GM12864 (cell line): ENCODE measurements around the gene KCTD15.

ENCODE experiments used
- DNase-seq: peaks from one replicate; pipeline ENCODE4 v3.0.0-alpha.2; 2011; ENCODE audit warnings: low read depth
- H3K4me3 ChIP-seq: 2 replicates; pipeline ENCODE4 v1.5.1; 2011; ENCODE audit warnings: mild to moderate bottlenecking, low read depth, low read length, control low read depth
- TF ChIP-seq, protein P1 (sequence below): IDR thresholded peaks from 2 replicates; pipeline ENCODE4 v1.5.1; 2011; ENCODE audit warnings: low read depth, mild to moderate bottlenecking, moderate library complexity, low read length, control low read depth, inconsistent platforms; ENCODE audit errors: missing control alignments

KCTD15 gene

DNA sequence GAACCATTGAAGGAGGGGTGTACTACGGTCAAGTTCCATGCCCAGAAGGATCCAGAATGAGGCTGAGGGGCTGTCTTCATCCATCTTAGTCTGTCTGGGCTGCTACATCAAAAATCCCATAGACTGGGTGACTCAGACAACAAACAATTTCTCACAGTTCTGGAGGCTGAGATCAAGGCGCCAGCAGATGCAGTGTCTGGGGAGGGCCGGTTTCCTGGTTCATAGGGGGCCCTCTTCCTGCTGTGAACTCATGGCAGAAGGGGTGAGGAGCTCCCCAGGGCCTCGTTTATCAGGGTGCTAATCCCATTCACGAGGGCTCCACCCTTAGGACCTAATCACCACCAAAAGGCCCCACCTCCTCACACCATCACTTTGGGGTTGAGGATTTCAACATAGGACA, 14.7 kb upstream of the KCTD15 start:
- no peak for DNase-seq
- TF ChIP-seq, protein P1, sequence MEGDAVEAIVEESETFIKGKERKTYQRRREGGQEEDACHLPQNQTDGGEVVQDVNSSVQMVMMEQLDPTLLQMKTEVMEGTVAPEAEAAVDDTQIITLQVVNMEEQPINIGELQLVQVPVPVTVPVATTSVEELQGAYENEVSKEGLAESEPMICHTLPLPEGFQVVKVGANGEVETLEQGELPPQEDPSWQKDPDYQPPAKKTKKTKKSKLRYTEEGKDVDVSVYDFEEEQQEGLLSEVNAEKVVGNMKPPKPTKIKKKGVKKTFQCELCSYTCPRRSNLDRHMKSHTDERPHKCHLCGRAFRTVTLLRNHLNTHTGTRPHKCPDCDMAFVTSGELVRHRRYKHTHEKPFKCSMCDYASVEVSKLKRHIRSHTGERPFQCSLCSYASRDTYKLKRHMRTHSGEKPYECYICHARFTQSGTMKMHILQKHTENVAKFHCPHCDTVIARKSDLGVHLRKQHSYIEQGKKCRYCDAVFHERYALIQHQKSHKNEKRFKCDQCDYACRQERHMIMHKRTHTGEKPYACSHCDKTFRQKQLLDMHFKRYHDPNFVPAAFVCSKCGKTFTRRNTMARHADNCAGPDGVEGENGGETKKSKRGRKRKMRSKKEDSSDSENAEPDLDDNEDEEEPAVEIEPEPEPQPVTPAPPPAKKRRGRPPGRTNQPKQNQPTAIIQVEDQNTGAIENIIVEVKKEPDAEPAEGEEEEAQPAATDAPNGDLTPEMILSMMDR, result no peak
- H3K4me3 ChIP-seq, result no peak overlapping the region

DNA sequence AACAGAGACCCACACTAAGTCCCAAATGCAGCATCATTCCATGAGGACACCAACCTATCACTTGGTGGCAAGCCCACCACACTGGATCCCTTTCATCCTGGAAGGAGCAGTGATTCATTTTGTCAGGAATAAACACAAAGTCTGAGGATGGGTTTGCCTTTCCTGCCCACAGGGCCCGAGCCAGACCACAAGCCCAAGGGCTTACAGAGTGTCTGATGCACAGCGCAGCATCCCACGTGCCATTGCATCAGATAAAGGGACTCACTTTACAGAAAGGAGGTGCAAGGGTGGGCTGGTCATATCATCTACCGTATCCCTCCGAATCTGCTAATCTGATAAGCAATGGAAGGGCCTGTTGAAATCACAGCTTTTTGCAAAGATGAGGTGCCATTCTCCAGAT, 12.2 kb upstream of the KCTD15 start:
- TF ChIP-seq, protein P1, result no peak

DNA sequence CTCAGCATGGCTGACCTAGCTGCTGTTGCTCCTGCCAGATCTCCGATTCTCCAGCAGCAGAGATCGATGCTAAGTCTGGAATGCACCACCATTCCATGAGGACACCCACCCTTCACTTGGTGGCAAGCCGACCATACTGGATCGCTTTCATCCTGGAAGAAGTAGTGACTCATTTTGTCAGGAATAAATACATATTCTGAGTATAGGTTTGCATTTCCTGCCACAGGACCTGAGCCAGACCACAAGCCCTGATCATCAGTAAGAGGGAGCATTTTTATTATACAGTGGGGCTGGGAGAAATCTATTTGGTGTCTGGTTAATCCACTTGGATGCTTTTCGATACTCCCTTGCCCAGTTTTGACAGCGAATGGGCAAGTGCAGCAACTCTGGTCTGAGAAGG, 10.9 kb upstream of the KCTD15 start:
- TF ChIP-seq, protein P1, result no peak

More for the DNA sequence above, 12.2 kb upstream of the KCTD15 start:
- no peak overlapping the region for H3K4me3 ChIP-seq
- no peak for DNase-seq

DNA sequence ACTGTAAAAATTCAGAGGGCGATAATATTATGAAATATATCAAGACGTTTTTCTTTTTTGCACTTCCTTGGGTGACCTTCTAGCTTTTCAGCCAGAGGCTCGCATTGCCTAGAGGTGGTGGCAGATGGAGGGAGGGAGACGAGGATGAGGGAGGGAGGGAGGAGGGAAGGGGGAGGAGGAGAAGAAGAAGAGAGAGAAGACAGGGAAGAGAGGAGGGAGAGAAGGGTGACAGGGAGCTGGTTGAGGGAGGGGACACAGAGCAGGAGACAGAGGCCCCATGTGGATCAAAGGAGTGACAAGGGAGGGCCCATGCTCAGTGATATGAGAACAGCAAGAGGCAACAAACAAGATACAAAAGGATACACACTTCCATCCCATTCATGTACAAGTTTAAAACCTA, 8.0 kb upstream of the KCTD15 start:
- TF ChIP-seq, protein P1, result no peak
- no peak for DNase-seq
- no peak overlapping the region for H3K4me3 ChIP-seq

More for the DNA sequence above, 10.9 kb upstream of the KCTD15 start:
- H3K4me3 ChIP-seq, result no peak overlapping the region
- DNase-seq, result no peak

DNA sequence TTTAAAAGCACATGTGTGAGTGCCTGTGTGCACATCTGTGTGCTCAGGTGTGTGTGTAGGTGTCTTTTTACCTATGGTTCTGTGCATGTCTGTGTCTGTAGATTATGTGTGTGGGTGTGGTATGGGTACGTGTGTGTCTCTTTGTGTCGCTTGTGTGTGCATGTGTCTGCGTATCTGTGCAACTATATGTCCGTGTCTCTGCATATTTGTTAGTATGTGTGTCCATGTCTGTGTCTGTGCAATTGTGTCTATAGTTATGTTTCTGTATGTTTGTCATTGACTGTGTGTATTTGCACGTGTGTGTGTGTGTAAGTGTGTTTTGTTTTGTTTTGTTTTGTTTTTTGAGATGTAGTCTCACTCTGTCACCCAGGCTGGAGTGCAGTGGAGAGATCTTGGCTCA, 7.3 kb upstream of the KCTD15 start:
- no peak for DNase-seq
- TF ChIP-seq, protein P1, result no peak
- H3K4me3 ChIP-seq, result no peak overlapping the region

DNA sequence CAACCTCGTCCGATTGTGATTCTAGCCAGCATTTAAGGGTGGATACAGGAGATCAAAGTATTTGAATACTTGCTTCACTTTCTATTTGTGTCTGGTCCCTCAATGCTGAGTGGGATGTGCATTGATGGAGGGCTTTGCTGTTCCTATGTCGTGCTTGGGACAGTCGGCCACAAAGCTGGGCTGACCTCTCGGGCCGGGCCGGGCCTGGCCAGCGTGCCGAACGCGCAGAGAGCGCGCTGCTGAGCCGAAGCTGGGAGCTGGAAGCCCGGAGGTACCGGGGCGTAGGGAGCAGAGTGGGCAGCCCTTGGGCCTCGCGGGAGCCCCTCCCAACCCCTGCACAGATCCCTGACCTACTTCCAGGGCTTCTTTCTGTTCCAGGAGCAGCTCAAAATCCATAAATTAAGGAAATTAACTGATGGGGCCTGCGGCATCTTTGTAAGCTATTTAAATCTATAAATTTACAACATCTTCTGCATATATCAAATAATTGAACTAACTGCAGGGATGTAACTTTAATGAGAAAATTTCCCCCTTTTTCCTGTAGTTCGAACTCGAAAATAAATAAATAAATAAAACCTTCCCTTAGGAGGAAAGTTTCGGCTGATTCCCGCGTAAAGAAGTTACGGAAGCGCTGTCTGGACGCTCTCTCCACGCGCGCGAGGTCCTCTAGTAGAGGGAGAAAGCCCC, 1.8 kb upstream of the KCTD15 start:
- TF ChIP-seq, protein P1, result no peak
- DNase-seq, result no peak
- H3K4me3 ChIP-seq, result no peak overlapping the region
